ENCODE measurements around the gene RNF149. TPM values are rescaled to one million over a fixed set of nuclear protein-coding genes. Genes with fewer than 3 reads are reported as not detected.
"Not testable (repeated sequence)": the region's sequence is repeated elsewhere in the genome, so short reads cannot be mapped to it uniquely, and the experiment has no call there.

RNF149 gene
- polyA plus RNA-seq, 1 experiment = 20.8 TPM

DNA sequence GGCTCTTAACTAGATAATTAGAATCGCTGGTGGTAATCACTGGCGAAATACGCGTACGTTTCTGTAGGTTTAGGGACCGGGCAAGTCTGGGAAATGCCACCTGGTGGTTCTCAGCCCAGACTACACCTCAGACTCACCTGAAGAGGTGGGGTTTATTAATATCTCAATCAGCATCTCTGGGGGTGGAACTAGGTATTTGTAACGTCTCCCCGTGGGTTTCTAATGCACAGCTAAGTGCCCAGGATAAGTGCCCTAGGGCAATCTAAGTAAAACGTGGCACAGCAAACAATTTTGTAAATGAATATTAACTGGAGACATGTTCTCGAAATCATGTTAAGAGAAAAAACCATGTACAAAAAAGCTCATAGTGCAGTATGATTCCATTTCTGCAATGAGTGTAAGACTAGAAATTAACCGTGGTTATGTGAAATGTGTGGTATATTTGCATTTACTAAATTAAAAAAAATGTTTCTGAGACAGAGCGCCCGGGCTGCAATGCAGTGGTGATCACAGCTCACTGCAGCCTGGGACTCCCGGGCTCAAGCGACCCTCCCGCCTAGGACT is 56.6 kb downstream of the RNF149 start:
- ChIA-PET POLR2A (no interaction called here), CTCF (interaction anchor here (1.1 to 2.2 kb wide), 4 partner anchors 11 to 46 kb away, joined by 3 to 10 read pairs (median 4); no protein-coding TSS in a partner anchor)
- peak overlapping the region; percentile 96 for H3K4me3 ChIP-seq (ENCODE audit: low read depth, low read length)

DNA sequence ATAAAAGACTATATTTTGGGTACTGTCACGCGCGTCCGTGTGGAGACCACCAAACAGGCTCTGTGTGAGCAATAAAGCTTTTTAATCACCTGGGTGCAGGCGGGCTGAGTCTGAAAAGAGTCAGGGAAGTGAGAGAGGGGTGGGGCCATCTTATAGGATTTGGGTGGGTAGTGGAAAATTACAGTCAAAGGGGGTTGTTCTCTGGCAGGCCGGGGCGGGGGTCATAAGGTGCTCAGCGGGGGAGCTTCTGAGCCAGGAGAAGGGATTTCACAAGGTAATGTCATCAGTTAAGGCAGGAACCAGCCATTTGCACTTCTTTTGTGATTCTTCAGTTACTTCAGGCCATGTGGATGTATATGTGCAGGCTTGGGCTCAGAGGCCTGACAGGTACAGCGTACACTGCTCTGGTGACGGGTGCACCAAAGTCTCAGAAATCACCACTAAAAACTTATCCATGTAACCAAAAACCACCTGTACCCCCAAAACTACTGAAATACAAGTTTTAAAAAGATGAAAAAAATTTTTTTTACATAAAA is 57.2 kb downstream of the RNF149 start:
- CTCF ChIA-PET = interaction anchor here (1.2 to 2.2 kb wide), 2 partner anchors 11 to 21 kb away, joined by 3 to 10 read pairs; no protein-coding TSS in a partner anchor

More for the DNA sequence above, 56.6 kb downstream of the RNF149 start:
- TF ChIP-seq, protein P1, sequence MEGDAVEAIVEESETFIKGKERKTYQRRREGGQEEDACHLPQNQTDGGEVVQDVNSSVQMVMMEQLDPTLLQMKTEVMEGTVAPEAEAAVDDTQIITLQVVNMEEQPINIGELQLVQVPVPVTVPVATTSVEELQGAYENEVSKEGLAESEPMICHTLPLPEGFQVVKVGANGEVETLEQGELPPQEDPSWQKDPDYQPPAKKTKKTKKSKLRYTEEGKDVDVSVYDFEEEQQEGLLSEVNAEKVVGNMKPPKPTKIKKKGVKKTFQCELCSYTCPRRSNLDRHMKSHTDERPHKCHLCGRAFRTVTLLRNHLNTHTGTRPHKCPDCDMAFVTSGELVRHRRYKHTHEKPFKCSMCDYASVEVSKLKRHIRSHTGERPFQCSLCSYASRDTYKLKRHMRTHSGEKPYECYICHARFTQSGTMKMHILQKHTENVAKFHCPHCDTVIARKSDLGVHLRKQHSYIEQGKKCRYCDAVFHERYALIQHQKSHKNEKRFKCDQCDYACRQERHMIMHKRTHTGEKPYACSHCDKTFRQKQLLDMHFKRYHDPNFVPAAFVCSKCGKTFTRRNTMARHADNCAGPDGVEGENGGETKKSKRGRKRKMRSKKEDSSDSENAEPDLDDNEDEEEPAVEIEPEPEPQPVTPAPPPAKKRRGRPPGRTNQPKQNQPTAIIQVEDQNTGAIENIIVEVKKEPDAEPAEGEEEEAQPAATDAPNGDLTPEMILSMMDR (IDR thresholded peaks at IDR 0.05; ENCODE audit: insufficient read depth, low read depth, low read length) = peak; percentile 4; the same call in 1 of the 2 replicates
- H3K27me3 ChIP-seq (ENCODE audit: control insufficient read depth, insufficient read depth, low read length) = no peaks in the 10 kb centered on the region
- H3K36me3 ChIP-seq (ENCODE audit: control insufficient read depth, insufficient read depth, low read length) = no peaks in the 10 kb centered on the region
- no peak for DNase-seq (ENCODE audit: low read depth)

DNA sequence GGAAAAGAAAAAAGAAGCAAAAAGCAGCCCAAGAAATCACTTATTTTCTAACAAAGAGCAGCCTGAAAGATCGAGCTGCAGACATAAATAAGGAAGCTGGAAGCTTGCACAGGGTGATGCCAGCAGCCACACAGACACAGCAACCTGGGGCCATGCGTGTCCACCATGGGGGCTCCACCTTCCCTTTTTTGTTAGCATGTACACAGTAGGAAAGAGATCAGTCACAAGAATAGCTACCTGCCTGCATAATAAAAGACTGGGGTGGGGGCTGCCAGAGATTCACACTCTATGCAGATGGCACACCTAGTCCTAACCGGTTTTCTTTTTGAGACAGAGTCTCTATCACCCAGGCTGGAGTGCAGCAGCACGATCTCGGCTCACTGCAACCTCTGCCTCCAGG is 58.7 kb downstream of the RNF149 start:
- Histone ChIP-seq H3K36me3 (ENCODE audit: control insufficient read depth, insufficient read depth, low read length) (no peaks in the 10 kb centered on the region), H3K4me3 (ENCODE audit: low read depth, low read length) (no peak overlapping the region), H3K27me3 (ENCODE audit: control insufficient read depth, insufficient read depth, low read length) (no peaks in the 10 kb centered on the region)
- DNase-seq (ENCODE audit: low read depth) = no peak
- ChIA-PET CTCF (interaction anchor here (0.9 kb wide), 1 partner anchor 9 kb away, joined by 3 read pairs; no protein-coding TSS in a partner anchor), POLR2A (no interaction called here)
- TF ChIP-seq, protein P1 (IDR thresholded peaks at IDR 0.05; ENCODE audit: insufficient read depth, low read depth, low read length) = no peak

More for the DNA sequence above, 57.2 kb downstream of the RNF149 start:
- H3K27me3 ChIP-seq (ENCODE audit: control insufficient read depth, insufficient read depth, low read length); H3K4me3 ChIP-seq (ENCODE audit: low read depth, low read length); H3K36me3 ChIP-seq (ENCODE audit: control insufficient read depth, insufficient read depth, low read length); DNase-seq (ENCODE audit: low read depth): not testable (repeated sequence)
- POLR2A ChIA-PET = interaction anchor here (0.8 kb wide), 1 partner anchor 1550 kb away, joined by 18 read pairs; no protein-coding TSS in a partner anchor

DNA sequence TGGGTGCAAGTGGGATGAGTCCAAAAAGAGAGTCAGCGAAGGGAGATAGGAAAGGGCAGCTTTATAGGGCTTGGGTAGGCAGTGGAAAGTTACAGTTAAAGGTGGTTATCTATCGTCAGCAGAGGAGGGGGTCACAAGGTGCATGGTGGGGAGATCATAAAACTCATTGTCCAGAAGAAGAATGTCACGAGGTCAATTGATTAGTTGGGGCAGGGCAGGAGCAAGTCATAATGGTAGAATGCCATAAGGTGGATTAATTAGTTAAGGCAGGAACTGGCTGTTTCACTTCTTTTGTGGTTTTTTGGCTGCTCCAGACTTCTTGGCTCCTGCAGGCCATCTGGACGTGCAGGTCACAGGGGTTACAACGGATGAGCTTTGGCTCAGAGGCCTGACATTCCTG is 59.7 kb downstream of the RNF149 start:
- H3K27me3 ChIP-seq (ENCODE audit: control insufficient read depth, insufficient read depth, low read length); H3K4me3 ChIP-seq (ENCODE audit: low read depth, low read length); H3K36me3 ChIP-seq (ENCODE audit: control insufficient read depth, insufficient read depth, low read length); DNase-seq (ENCODE audit: low read depth); POLR2A ChIA-PET: not testable (repeated sequence)
- CTCF ChIA-PET = interaction anchor here (0.9 to 1.2 kb wide), 3 partner anchors 9 to 16 kb away, joined by 3 to 4 read pairs (median 3); no protein-coding TSS in a partner anchor

DNA sequence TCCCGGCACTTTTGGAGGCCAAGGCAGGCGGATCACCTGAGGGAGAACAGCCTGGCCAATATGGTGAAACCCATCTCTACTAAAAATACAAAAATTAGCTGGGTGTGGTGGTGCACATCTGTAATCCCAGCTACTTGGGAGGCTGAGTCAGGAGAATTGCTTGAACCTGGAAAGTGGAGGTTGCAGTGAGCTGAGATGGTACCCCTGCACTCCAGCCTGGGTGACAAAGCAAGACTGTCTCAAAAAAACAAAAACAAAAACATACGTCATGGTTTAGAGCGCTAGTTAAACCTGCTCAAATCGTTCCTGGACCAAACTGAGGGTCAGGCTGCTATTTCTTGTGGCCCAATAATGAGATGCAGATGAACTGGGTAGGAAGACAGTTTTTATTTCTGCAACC is 63.0 kb downstream of the RNF149 start:
- CTCF ChIA-PET = interaction anchor here (0.6 to 1.4 kb wide), 2 partner anchors 41 to 146 kb away, joined by 3 to 4 read pairs; no protein-coding TSS in a partner anchor
- DNase-seq (ENCODE audit: low read depth); H3K4me3 ChIP-seq (ENCODE audit: low read depth, low read length); POLR2A ChIA-PET; H3K36me3 ChIP-seq (ENCODE audit: control insufficient read depth, insufficient read depth, low read length); H3K27me3 ChIP-seq (ENCODE audit: control insufficient read depth, insufficient read depth, low read length): not testable (repeated sequence)

DNA sequence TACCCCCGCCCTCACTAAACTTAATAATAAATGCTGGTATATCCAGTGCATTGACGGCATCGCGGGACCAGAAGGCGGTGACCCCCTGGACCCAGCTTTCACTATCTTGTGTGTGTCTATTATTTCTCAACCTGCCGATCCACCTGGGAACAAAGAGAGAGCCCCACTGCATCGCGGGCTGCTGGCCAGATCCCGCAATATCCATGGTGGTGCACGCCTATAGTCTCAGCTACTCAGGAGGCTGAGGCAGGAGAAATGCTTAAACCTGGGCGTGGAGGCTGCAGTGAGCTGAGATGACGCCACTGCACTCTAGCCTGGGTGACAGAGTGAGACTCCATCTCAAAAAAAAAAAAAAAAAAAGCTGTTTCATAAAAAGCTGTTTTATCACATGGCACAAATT is 63.6 kb downstream of the RNF149 start:
- POLR2A ChIA-PET; H3K27me3 ChIP-seq (ENCODE audit: control insufficient read depth, insufficient read depth, low read length); DNase-seq (ENCODE audit: low read depth); H3K4me3 ChIP-seq (ENCODE audit: low read depth, low read length); H3K36me3 ChIP-seq (ENCODE audit: control insufficient read depth, insufficient read depth, low read length): not testable (repeated sequence)
- CTCF ChIA-PET = interaction anchor here (0.6 to 1.4 kb wide), 2 partner anchors 40 to 146 kb away, joined by 3 to 4 read pairs; no protein-coding TSS in a partner anchor

DNA sequence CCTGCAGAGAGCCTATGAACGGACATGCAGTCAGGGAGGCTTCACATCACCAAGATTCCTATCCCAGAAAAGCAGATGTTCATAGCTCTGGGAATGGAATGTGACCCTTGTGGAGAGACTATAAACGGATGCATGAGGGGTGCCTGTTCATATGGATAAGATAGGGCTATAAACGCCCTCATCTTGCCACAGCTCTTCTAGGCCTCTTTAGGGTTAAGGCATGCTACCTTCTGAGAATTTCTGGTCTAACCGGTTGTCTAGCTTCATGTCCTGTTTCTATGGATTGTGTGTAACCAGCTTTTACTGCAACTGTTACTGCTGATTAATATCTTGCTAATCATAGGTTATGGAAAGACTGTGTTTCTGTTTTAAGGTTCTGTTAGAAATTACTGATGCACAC is 64.1 kb downstream of the RNF149 start:
- CTCF ChIA-PET; H3K27me3 ChIP-seq (ENCODE audit: control insufficient read depth, insufficient read depth, low read length); H3K4me3 ChIP-seq (ENCODE audit: low read depth, low read length); H3K36me3 ChIP-seq (ENCODE audit: control insufficient read depth, insufficient read depth, low read length); DNase-seq (ENCODE audit: low read depth); POLR2A ChIA-PET: not testable (repeated sequence)

Data from BJ (cell line).